B cell (primary cell): ENCODE data around the gene TPST2. TPM values are rescaled to one million over a fixed set of nuclear protein-coding genes. Genes with fewer than 3 reads are reported as not detected.

ENCODE experiments used
- ATAC-seq: fragments of 200-7000 bp; cut with Tn5 transposase; one replicate; pipeline ENCODE4 v1.10.0; 2021; ENCODE audit warnings: low read depth, mild to moderate bottlenecking, moderate number of reproducible peaks, moderate library complexity
- CTCF ChIA-PET: fragments of 350-600 bp; sonication (Branson Sonifier 250); formaldehyde crosslinking; loops from one replicate; lab custom pipeline; 2021; ENCODE audit warnings: antibody characterized with exemption, inconsistent platforms; lab: Charles Lee
- POLR2A ChIA-PET: fragments of 350-600 bp; sonication (Branson Sonifier 250); formaldehyde crosslinking; loops from one replicate; lab custom pipeline; 2021; ENCODE audit warnings: antibody characterized with exemption; lab: Charles Lee
- DNase-seq: peaks from one replicate; pipeline ENCODE4 v3.0.0; 2013
- H2AFZ ChIP-seq: 2 replicates; pipeline ENCODE4 v1.6.1; 2012; ENCODE audit warnings: mild to moderate bottlenecking, low read depth, low read length; ENCODE audit not compliant: insufficient read depth, poor library complexity, severe bottlenecking
- H3K27ac ChIP-seq, 2 donors: 1 replicate in 1 of 2; 2 replicates in 1 of 2; pipeline ENCODE4 v1.5.1; 2012 to 2013; ENCODE audit warnings: low read length in 2 of 2, mild to moderate bottlenecking in 2 of 2, moderate library complexity in 1 of 2
- H3K27me3 ChIP-seq, 4 experiments: fragments of 200-600 bp in 1 of 4; sonication (generic) in 1 of 4; replicated peaks in 1 of 4; 1 replicate in 2 of 4; 2 replicates in 2 of 4; pipeline versions ENCODE4 v1.6.1 to v1.7.0; 2013 to 2016; ENCODE audit warnings: low read length in 3 of 4, mild to moderate bottlenecking in 2 of 4, mixed read lengths in 1 of 4, moderate library complexity in 1 of 4; ENCODE audit not compliant: insufficient read depth in 4 of 4, control insufficient read depth in 3 of 4; ENCODE audit errors: control extremely low read depth in 1 of 4
- H3K36me3 ChIP-seq, 2 experiments: replicated peaks in 1 of 2; 1 replicate in 1 of 2; 2 replicates in 1 of 2; pipeline versions ENCODE4 v1.6.1 to v1.7.1; 2013; ENCODE audit warnings: low read length in 1 of 2; ENCODE audit not compliant: insufficient read depth in 2 of 2, control insufficient read depth in 1 of 2; ENCODE audit errors: control extremely low read depth in 1 of 2, extremely low read depth in 1 of 2
- H3K4me1 ChIP-seq, 2 donors: fragments of 200-600 bp in 1 of 2; sonication (generic) in 1 of 2; 1 replicate in 1 of 2; 2 replicates in 1 of 2; pipeline versions ENCODE4 v1.5.1 to v1.6.1; 2013 to 2017; ENCODE audit warnings: low read length in 2 of 2; ENCODE audit not compliant: control insufficient read depth in 2 of 2, insufficient read depth in 2 of 2
- H3K4me2 ChIP-seq: replicated peaks from 2 replicates; pipeline ENCODE3; 2012; ENCODE audit warnings: mild to moderate bottlenecking, low read depth, low read length; ENCODE audit not compliant: poor library complexity, severe bottlenecking
- H3K4me3 ChIP-seq, 5 experiments: fragments of 200-600 bp in 1 of 5; sonication (generic) in 1 of 5; 1 replicate in 3 of 5; 2 replicates in 2 of 5; pipeline versions ENCODE4 v1.5.1 to v1.7.0; 2011 to 2016; ENCODE audit warnings: low read length in 4 of 5, mild to moderate bottlenecking in 4 of 5, low read depth in 2 of 5, control low read depth in 1 of 5, moderate library complexity in 1 of 5; ENCODE audit not compliant: insufficient read depth in 1 of 5; ENCODE audit errors: control extremely low read depth in 1 of 5, extremely low read depth in 1 of 5
- H3K79me2 ChIP-seq: fragments of 200-600 bp; sonication (generic); one replicate; pipeline ENCODE4 v1.6.0; 2016; ENCODE audit warnings: low read length; ENCODE audit not compliant: control insufficient read depth, insufficient read depth
- H3K9ac ChIP-seq: fragments of 200-600 bp; sonication (generic); 2 replicates; pipeline ENCODE4 v1.6.1; 2017; ENCODE audit warnings: mild to moderate bottlenecking, low read length, moderate library complexity
- H3K9me3 ChIP-seq, 3 donors: one replicate each; pipeline versions ENCODE4 v1.6.1 to v1.7.1; 2013; ENCODE audit warnings: low read length in 2 of 3; ENCODE audit not compliant: control insufficient read depth in 2 of 3, insufficient read depth in 1 of 3; ENCODE audit errors: control extremely low read depth in 1 of 3
- H4K20me1 ChIP-seq: 2 replicates; pipeline ENCODE4 v1.6.0; 2012; ENCODE audit warnings: mild to moderate bottlenecking, low read length; ENCODE audit not compliant: insufficient read depth, control insufficient read depth, poor library complexity, severe bottlenecking
- H3K27ac Mint-ChIP-seq: one replicate; pipeline ENCODE4 v1.8.0; 2021; ENCODE audit warnings: mixed read lengths
- H3K27me3 Mint-ChIP-seq: one replicate; pipeline ENCODE4 v1.8.0; 2021; ENCODE audit warnings: mixed read lengths
- H3K4me1 Mint-ChIP-seq: one replicate; pipeline ENCODE4 v1.8.0; 2021; ENCODE audit warnings: mixed read lengths
- H3K4me3 Mint-ChIP-seq: one replicate; pipeline ENCODE4 v1.8.0; 2021; ENCODE audit warnings: mixed read lengths
- H3K9me3 Mint-ChIP-seq: one replicate; pipeline ENCODE4 v1.8.0; 2022; ENCODE audit warnings: mixed read lengths; ENCODE audit not compliant: insufficient read depth
- EZH2 ChIP-seq: IDR thresholded peaks from 2 replicates; pipeline ENCODE4 v1.6.1; 2012; ENCODE audit warnings: borderline replicate concordance, low read depth, mild to moderate bottlenecking, moderate library complexity, low read length; ENCODE audit not compliant: insufficient read depth, poor library complexity, severe bottlenecking
- WGBS: methylation state at CpG from one replicate; pipeline ENCODE4 v1.1.5; 2013; ENCODE audit warnings: missing lambda C conversion rate; ENCODE audit not compliant: insufficient coverage; 5-methylcytosine and 5-hydroxymethylcytosine counted together
- intact Hi-C: fragments of 100-400 bp; cut with micrococcal nuclease; formaldehyde crosslinking; loops from one replicate; pipeline ENCODE4 v1.10.0; 2022
- polyA plus RNA-seq: library from polyadenylated mRNA; depleted of rRNA; stranded (reverse); fragments of >200 nt; gene quantifications from 2 replicates; pipeline ENCODE4 v1.2.3, GENCODE V29; 2012
- total RNA-seq, 2 donors: library from RNA; stranded (reverse); fragments of 120-200 nt in 1 of 2; gene quantifications; 1 replicate in 1 of 2; 2 replicates in 1 of 2; pipeline versions ENCODE4 v1.2.3 to v1.2.4, GENCODE V29; 2013 to 2022
- TF ChIP-seq, protein P1 (sequence below): fragments of 200-600 bp; IDR thresholded peaks from one replicate; pipeline ENCODE4 v1.8.0; 2022; ENCODE audit warnings: antibody characterized with exemption, mild to moderate bottlenecking

The TPST2 gene
- total and polyA plus RNA-seq, 2 donors (not counting 1 experiment from before 2014, with no cell fraction given): 16.6 to 43.1 TPM

DNA sequence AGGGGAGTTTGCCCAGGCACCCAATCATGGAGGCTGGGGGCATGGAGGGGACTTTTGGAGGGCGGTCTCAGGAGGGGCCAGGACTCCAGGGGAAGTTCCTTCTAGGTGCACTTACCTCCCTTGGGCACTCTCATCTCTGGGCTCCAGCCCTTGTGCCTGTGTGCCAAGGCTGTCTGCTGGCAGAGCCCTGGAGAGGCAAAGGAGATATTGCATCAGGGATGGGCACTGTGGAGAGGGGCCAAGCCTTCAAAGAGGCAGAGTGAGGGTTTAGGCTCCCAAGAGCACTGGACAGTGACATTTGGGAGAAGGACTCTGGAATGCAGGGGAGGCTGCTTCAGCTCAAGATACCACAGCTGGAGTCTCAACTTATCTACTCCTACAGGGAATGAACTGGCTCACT is 45.4 kb downstream of the TPST2 start:
- intact Hi-C loops: no loop called here
- Histone ChIP-seq H3K4me3 (no peak overlapping the region), H3K4me1 (peaks cover 6 to 26% of the 10 kb centered on the region in 2 donors), H3K9me3 (no peaks in the 10 kb centered on the region), H3K79me2 (peaks cover 30% of the 10 kb centered on the region), H3K36me3 (peaks cover 0 to 17% of the 10 kb centered on the region in 2 experiments), H3K27ac (no peak overlapping the region), H3K27me3 (no peaks in the 10 kb centered on the region), H3K9ac (no peak overlapping the region), H3K4me2 (no peak overlapping the region), H2AFZ (no peak overlapping the region), H4K20me1 (peaks cover 6% of the 10 kb centered on the region)
- ChIA-PET CTCF (no interaction called here), POLR2A (no interaction called here)
- TF ChIP-seq EZH2: no peak
- TF ChIP-seq, protein P1, sequence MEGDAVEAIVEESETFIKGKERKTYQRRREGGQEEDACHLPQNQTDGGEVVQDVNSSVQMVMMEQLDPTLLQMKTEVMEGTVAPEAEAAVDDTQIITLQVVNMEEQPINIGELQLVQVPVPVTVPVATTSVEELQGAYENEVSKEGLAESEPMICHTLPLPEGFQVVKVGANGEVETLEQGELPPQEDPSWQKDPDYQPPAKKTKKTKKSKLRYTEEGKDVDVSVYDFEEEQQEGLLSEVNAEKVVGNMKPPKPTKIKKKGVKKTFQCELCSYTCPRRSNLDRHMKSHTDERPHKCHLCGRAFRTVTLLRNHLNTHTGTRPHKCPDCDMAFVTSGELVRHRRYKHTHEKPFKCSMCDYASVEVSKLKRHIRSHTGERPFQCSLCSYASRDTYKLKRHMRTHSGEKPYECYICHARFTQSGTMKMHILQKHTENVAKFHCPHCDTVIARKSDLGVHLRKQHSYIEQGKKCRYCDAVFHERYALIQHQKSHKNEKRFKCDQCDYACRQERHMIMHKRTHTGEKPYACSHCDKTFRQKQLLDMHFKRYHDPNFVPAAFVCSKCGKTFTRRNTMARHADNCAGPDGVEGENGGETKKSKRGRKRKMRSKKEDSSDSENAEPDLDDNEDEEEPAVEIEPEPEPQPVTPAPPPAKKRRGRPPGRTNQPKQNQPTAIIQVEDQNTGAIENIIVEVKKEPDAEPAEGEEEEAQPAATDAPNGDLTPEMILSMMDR: no peak
- ATAC-seq: no peak
- whole genome bisulfite sequencing: no CpG with 5 or more reads among the region's 1 CpG
- no peaks in the 10 kb centered on the region for H3K9me3 Mint-ChIP-seq
- no peak overlapping the region for H3K4me3 Mint-ChIP-seq
- H3K4me1 Mint-ChIP-seq: peaks cover 25% of the 10 kb centered on the region
- no peaks in the 10 kb centered on the region for H3K27me3 Mint-ChIP-seq
- H3K27ac Mint-ChIP-seq: no peak overlapping the region
- no peak for DNase-seq

DNA sequence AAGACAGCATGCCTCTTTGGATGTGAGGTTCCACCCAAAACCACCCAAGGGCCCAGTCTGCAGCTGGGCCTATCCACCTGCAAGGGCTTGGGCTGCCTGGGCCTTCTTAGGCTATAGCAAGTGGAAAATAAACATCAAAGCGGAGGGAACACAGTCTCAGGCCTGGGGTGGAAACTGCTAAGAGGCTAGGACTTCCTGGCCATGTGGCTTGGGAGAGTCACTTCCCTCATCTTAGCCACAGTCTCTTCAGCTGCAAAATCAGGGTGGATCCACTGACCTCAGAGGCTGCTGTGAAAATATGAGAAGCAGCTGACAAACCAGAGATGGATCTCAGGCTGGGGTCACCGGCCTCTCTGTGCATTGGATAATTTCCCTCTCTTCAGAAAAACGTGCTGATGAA is 47.1 kb downstream of the TPST2 start:
- Histone ChIP-seq H3K79me2 (peaks cover 19% of the 10 kb centered on the region), H2AFZ (no peak overlapping the region), H3K27me3 (no peaks in the 10 kb centered on the region), H3K36me3 (peaks cover 0 to 20% of the 10 kb centered on the region in 2 experiments), H3K27ac (peak overlapping the region; percentile 1 to 14), H3K9me3 (no peaks in the 10 kb centered on the region), H3K4me2 (peak overlapping the region; percentile 1), H4K20me1 (peaks cover 6% of the 10 kb centered on the region), H3K9ac (no peak overlapping the region), H3K4me3 (no peak overlapping the region), H3K4me1 (peaks cover 6 to 26% of the 10 kb centered on the region in 2 donors)
- Mint-ChIP-seq H3K27ac (peak overlapping the region; percentile 78), H3K27me3 (no peaks in the 10 kb centered on the region), H3K9me3 (no peaks in the 10 kb centered on the region), H3K4me1 (peaks cover 29% of the 10 kb centered on the region), H3K4me3 (no peak overlapping the region)
- intact Hi-C loops: no loop called here
- WGBS: 0% methylated on average over 1 of the region's 3 CpGs
- peak; percentile 21 for ATAC-seq
- ChIA-PET POLR2A (no interaction called here), CTCF (no interaction called here)
- DNase-seq: peak; percentile 27
- TF ChIP-seq EZH2: no peak
- TF ChIP-seq, protein P1: no peak
